ENCODE measurements around the gene A2M.

Gene A2M

DNA sequence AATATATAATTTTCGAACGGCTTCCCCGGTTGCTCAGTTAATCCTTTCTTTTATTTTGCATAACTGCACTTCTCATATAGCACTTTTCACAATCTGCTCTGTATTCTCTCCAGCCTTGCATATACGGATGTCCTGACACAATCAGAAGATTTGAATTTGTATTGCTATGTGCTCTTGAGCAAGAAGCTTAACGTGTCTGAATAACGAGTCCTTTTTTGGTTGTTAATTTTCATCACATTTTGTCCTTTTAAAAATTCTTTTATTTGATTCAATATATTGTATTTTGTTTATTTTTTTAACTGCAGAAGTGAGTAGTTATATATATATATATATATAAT lies 17.6 kb downstream of the A2M start:
- no peak for DNase-seq

DNA sequence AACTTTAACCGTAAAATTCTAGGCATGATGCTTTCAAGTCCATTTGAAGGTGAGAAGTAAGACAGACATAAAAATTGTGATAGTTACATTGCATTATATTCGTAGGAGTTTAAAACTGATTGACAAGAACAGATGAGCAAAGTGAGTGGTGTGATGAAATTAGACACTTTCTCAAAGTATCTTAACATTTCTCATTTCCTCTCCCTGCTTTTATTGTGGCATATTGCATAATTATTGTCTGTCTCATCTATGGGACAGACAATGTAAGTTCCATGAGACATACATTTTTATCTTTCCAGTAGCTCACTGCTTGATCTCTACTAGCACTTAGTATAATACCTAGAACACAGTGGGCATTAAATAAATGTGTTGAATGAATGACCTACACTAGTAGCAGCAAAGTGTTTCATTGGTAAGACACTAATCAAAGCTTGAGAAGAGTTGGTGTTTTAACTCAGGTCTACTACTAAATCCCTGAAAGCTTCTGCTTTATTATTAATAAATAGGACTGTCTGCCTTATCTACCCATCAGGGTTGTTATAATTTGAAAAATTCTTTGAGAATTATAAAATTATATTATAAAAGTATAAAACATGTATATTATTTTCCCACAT lies 19.0 kb downstream of the A2M start:
- DNase-seq = no peak

DNA sequence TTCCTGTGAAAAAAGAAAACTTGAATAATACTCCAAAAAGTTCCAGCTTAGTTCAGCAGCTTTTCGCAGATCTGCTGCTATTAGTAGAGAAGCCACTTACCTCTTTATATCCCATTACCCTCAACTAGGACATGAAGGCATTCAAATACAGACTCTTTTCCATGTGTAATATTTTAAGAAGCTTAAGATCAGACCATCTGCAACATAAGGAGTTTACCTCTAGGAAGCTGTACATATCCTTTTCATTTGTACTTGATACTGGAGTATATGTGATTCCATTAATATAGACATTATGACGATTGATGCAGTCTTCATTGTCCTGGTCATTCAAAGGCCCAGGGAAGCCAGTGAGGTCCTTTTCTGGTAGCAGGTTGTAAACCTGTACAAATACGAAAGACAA lies 20.4 kb downstream of the A2M start:
- no peak for DNase-seq

GRCh38 chr12:9094512-9095206 lies 21.1 kb downstream of the A2M start:
- no peak for DNase-seq

- DNase-seq = no peak
Observed at GRCh38 chr12:9091891-9092598, 23.7 kb downstream of the A2M start.

DNA sequence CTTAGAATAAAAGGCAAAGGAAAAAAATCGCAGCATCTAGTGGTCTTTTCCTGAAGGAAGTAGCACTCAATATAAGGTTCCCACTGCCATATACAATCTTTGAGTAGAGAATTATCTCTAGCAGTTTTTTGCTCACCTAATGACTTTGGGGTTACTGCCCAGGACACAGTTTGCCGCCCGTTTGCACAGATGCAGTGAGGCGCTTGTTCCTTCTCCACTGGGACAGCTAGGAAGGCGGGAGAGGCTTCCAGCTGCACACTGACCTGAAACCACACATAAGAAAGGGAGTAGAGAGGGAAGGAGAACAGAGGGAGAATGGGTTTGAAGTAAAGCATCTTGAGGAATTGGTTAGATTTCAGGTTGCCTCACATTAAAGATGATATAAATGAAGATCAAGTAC lies 25.5 kb downstream of the A2M start:
- DNase-seq = no peak

- no peak for DNase-seq
Observed at GRCh38 chr12:9087087-9087835, 28.5 kb downstream of the A2M start.

GRCh38 chr12:9086087-9086486 lies 29.6 kb downstream of the A2M start:
- no peak for DNase-seq

- no peak for DNase-seq
Observed at GRCh38 chr12:9084417-9084816, 31.3 kb downstream of the A2M start.

DNA sequence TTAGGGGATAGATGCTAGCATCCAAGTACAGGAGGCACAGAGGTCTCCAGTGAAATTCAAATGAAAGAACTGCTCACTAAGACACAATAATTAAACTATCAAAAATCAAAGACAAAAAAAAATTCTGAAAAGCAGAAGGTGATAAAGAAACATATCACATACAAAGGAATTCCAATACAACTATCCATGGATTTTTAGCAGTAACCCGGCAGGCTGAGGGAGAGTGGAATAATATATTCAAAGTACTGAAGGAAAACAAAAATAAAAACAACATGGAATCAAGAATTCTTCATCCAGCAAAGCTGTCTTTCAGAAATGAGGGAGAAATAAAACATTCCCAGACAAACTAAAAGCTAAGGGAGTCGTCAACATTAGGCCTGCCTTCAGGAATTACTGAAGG lies 31.9 kb downstream of the A2M start:
- no peak for DNase-seq

- no peak for DNase-seq
Observed at GRCh38 chr12:9081667-9082427, 33.9 kb downstream of the A2M start.

GRCh38 chr12:9079883-9080675 lies 35.6 kb downstream of the A2M start:
- no peak for DNase-seq

GRCh38 chr12:9079082-9079481 lies 36.6 kb downstream of the A2M start:
- no peak for DNase-seq

DNA sequence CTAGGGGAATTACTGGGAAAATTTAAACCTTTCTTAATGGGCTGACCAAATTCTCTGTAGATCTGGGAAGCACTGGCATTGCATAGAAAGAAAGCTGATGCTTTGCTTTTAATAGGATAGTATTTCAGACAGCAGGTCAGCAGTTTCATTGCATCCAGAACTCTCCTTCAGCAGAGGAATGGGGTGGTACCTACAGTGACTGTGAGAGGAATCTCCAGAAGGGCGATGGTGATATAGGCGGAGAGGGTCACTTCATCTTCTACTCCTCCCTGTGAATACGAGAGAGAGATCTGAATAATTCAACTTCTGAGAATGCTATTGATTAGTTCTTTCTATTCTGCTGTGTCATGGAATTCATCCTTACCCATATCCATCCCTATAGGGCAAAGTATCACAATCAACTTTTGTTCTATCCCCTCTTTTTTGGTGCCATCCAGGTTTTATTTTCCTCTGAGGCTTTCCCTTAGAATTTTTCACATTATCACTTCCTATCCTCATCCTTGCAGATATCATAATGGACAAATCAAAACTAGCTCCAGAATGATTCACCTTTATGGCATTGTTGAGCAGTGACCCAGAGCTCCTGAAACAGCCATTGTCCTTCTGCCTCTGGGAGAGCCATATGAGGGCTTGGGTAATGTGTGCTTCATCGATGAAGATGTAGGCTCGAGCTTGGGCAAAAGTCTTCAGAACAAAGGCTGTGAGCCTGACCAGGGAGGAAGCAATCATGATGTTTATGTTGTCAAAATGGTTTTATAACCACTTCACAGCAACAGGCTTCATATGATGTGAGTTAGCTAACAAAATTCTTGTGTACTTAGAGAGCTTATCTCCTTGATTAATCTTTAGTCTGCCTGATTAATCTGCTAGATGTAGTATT lies 38.3 kb downstream of the A2M start:
- DNase-seq = no peak

GRCh38 chr12:9076733-9077132 lies 39.0 kb downstream of the A2M start:
- no peak for DNase-seq

- DNase-seq = no peak
Observed at GRCh38 chr12:9075138-9075535, 40.6 kb downstream of the A2M start.

DNA sequence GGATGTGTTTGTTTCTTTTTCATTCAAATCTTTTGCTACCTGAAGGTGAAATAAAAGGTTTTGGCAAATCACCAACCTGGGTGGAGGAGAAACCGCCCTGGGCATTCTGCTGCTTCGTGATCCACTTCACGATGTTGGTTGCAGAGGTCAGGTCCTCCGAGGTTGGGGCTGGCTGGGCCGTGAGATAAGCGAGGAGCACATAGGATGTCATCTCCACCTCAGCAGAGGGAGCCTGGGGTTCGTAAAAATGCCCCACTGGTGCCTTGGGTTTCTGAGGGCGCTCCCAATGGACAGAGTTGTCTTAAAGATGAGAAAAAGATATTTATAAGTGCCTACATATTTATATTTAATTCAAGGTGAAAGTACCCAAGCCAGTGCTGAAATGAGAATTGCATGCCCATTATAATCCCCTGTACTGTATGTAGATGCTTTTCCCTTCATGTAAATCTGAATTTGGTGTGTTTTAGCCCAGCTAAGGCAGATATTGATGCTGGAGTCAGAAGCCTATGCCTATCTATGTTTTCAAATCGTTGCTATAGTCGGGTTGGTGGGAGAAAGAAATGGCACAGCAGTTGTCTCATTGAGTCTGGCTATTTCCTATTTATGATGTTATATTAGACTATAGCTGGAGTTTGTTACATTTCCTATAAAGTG lies 41.1 kb downstream of the A2M start:
- DNase-seq = no peak

- no peak for DNase-seq
Observed at GRCh38 chr12:9073076-9073475, 42.6 kb downstream of the A2M start.

- no peak for DNase-seq
Observed at GRCh38 chr12:9072481-9073038, 43.2 kb downstream of the A2M start.

- DNase-seq = no peak
Observed at GRCh38 chr12:9071969-9072368, 43.8 kb downstream of the A2M start.

Measured in NCI-H1436 treated with DMSO at 0.1 percent for 48 hours (cell line).